C4-2B (cell line): ENCODE results near the gene D2HGDH.
A peak's percentile ranks its signal among the peaks of the same experiment; 100 is the strongest.

Experiments used
- H3K27ac ChIP-seq: fragments of 450-650 bp; 2 replicates; pipeline ENCODE4 v1.5.1; 2017
- CTCF ChIP-seq: fragments of 450-650 bp; conservative IDR thresholded peaks from 2 replicates; pipeline ENCODE4 v1.5.1; 2017; ENCODE audit warnings: mild to moderate bottlenecking
- ZFX ChIP-seq: fragments of 450-650 bp; IDR thresholded peaks from 2 replicates; pipeline ENCODE4 v1.6.1; 2017

The D2HGDH gene

GRCh38 chr2:241755777-241756176, 21.3 kb downstream of the D2HGDH start:
- no peak overlapping the region for H3K27ac ChIP-seq
- TF ChIP-seq ZFX, result no peak
- no peak for TF ChIP-seq CTCF

- TF ChIP-seq CTCF (no peak), ZFX (no peak)
- H3K27ac ChIP-seq, result peak overlapping the region; percentile 61
Measured at GRCh38 chr2:241759067-241759807, 24.8 kb downstream of the D2HGDH start.

- H3K27ac ChIP-seq, result peak overlapping the region; percentile 61; the same call in 1 of the 2 replicates
Measured at GRCh38 chr2:241759893-241760292, 25.5 kb downstream of the D2HGDH start.

- no peak for TF ChIP-seq CTCF
- TF ChIP-seq ZFX, result no peak
- no peak overlapping the region for H3K27ac ChIP-seq
Measured at GRCh38 chr2:241760301-241760771, 25.9 kb downstream of the D2HGDH start.

GRCh38 chr2:241762321-241762932, 28.0 kb downstream of the D2HGDH start:
- H3K27ac ChIP-seq, result peak overlapping the region; percentile 30
- TF ChIP-seq CTCF (no peak), ZFX (no peak)

- TF ChIP-seq CTCF (no peak), ZFX (no peak)
Measured at GRCh38 chr2:241762933-241763369, 28.5 kb downstream of the D2HGDH start.

GRCh38 chr2:241763551-241764274, 29.3 kb downstream of the D2HGDH start:
- no peak for TF ChIP-seq ZFX
- TF ChIP-seq CTCF, result no peak
- H3K27ac ChIP-seq, result no peak overlapping the region

More at GRCh38 chr2:241762933-241763369, 28.5 kb downstream of the D2HGDH start:
- peak overlapping the region; percentile 30; the same call in 1 of the 2 replicates for H3K27ac ChIP-seq
